Left lung (tissue), 10 donors: ENCODE measurements around the gene SET. TPM values are rescaled to one million over a fixed set of nuclear protein-coding genes. Genes with fewer than 3 reads are reported as not detected.
A peak's percentile ranks its signal among the peaks of the same experiment; 100 is the strongest.

ENCODE experiments used
- ATAC-seq: fragments of 200-7000 bp; cut with Tn5 transposase; one replicate; pipeline ENCODE4 v1.9.1; 2020; ENCODE audit warnings: moderate library complexity
- DNase-seq, 4 donors: peaks; one replicate each; pipeline ENCODE4 v3.0.0-alpha.2; 2013 to 2020
- H3K27ac ChIP-seq, 2 donors: fragments of 200-600 bp; sonication (generic) in 1 of 2; one replicate each; pipeline versions ENCODE4 v1.5.0 to v1.8.0; 2020 to 2021
- H3K27me3 ChIP-seq, 2 donors: fragments of 200-600 bp; sonication (generic) in 1 of 2; one replicate each; pipeline versions ENCODE4 v1.5.0 to v1.8.0; 2020 to 2021
- H3K36me3 ChIP-seq, 2 donors: fragments of 200-600 bp; sonication (generic) in 1 of 2; one replicate each; pipeline versions ENCODE4 v1.5.0 to v1.8.0; 2020 to 2021
- H3K4me1 ChIP-seq, 2 donors: fragments of 200-600 bp; one replicate each; pipeline ENCODE4 v1.8.0; 2021
- H3K4me3 ChIP-seq, 2 donors: fragments of 200-600 bp; sonication (generic) in 1 of 2; one replicate each; pipeline versions ENCODE4 v1.5.0 to v1.8.0; 2020 to 2021; ENCODE audit warnings: mild to moderate bottlenecking in 1 of 2
- H3K9me3 ChIP-seq, 2 donors: fragments of 200-600 bp; sonication (generic) in 1 of 2; one replicate each; pipeline versions ENCODE4 v1.5.0 to v1.8.0; 2020 to 2021
- intact Hi-C, 2 donors: fragments of 100-400 bp; cut with DNase I; formaldehyde crosslinking; loops; one replicate each; pipeline versions ENCODE4 v1.11.2 to v1.14.2; 2022
- polyA plus RNA-seq, 6 donors: library from polyadenylated mRNA; unstranded; fragments of 120-200 nt; gene quantifications; one replicate each; pipeline ENCODE4 v1.2.1, GENCODE V29; 2013; ENCODE audit not compliant: insufficient read length in 6 of 6
- total RNA-seq, 2 donors: library from RNA; stranded (reverse); fragmentation: NEBNext Ultra II Directional; extraction: Animal tissue kit (Norgen Biotek cat#: 25700); gene quantifications; one replicate each; pipeline ENCODE4 v1.2.1, GENCODE V29; 2021
- TF ChIP-seq, protein P1 (sequence below), 2 donors: fragments of 200-600 bp; sonication (generic) in 1 of 2; IDR thresholded peaks; one replicate each; pipeline versions ENCODE4 v1.5.0 to v1.8.0; 2021; ENCODE audit warnings: antibody characterized with exemption in 2 of 2
- donor health status: DM: no; HTN: yes; CAD: no.
- donor health status: DM: no; HTN: no; CAD: no.

Gene SET
- total and polyA plus RNA-seq, 8 donors: 249 to 615 (median 536) TPM

DNA sequence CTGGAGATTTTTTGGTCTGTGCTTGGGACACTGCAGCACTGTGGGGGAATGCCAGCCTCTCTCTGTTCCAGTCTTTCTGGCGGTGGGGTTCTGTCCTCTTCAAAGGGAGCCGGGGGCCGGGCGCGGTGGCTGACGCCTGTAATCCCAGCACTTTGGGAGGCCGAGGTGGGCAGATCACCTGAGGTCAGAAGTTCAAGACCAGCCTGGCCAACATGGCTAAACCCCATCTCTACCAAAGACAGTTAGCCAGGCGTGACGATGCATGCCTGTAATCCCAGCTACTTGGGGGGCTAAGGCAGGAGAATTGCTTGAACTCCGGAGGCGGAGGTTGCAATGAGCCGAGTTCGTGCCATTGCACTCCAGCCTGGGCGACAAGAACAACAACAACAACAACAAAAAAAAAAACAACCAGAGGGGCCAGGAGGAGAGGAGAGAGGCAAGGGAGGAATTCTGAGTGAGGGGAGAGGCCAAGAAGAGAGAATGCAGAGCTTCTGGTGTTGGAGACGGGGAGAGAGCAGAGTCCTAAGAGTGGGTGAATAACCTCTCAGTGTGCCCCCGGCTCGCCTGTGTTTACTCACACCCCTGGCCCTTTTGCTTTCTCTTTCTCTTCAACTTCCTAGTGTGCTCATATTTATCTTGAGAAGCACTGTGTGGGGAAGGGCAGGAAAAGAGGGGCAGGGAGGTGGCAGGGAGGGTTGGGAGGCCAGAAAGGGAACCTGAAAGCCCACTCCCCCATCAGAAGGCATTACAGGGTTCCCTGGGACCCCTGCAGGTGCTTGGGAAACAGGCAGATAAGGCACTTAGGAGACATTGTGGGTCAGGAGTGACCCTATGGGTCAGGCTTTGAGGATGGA is 3.2 kb upstream of the SET start:
- H3K9me3 ChIP-seq: no peaks in the 10 kb centered on the region
- intact Hi-C loops: no loop called here
- peak overlapping the region; percentile 88 to 93 for H3K27ac ChIP-seq

DNA sequence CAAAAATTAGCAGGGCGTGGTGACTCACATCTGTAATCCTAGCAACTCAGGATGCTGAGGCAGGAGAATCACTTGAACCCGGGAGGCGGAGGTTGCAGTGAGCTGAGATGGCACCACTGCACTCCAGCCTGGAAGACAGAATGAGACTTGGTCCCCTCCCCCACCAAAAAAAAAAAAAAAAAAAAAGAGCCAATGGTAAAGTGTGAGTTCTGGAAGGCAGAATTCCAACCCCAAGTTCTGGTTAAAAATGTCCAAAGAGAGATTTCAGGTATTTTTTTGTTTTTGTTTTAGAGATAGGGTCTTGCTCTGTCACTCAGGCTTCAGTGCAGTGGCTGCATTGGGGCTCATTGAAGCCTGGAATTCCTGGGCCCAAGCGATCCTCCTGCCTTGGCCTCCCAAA is 1.6 kb upstream of the SET start:
- no peaks in the 10 kb centered on the region for H3K27me3 ChIP-seq
- DNase-seq (peak in 1 of 4 donors; percentile 7), ATAC-seq (no peak)
- peaks cover 27 to 79% of the 10 kb centered on the region in 2 donors for H3K4me1 ChIP-seq
- H3K27ac ChIP-seq: peak overlapping the region in 1 of 2 donors; percentile 96
- no peaks in the 10 kb centered on the region for H3K9me3 ChIP-seq
- TF ChIP-seq, protein P1, sequence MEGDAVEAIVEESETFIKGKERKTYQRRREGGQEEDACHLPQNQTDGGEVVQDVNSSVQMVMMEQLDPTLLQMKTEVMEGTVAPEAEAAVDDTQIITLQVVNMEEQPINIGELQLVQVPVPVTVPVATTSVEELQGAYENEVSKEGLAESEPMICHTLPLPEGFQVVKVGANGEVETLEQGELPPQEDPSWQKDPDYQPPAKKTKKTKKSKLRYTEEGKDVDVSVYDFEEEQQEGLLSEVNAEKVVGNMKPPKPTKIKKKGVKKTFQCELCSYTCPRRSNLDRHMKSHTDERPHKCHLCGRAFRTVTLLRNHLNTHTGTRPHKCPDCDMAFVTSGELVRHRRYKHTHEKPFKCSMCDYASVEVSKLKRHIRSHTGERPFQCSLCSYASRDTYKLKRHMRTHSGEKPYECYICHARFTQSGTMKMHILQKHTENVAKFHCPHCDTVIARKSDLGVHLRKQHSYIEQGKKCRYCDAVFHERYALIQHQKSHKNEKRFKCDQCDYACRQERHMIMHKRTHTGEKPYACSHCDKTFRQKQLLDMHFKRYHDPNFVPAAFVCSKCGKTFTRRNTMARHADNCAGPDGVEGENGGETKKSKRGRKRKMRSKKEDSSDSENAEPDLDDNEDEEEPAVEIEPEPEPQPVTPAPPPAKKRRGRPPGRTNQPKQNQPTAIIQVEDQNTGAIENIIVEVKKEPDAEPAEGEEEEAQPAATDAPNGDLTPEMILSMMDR (IDR thresholded peaks at IDR 0.05): no peak
- intact Hi-C loops: no loop called here
- H3K36me3 ChIP-seq: peaks cover 2 to 12% of the 10 kb centered on the region in 2 donors
- no peak overlapping the region for H3K4me3 ChIP-seq

More for the DNA sequence above, 3.2 kb upstream of the SET start:
- Histone ChIP-seq H3K4me1 (peaks cover 21 to 70% of the 10 kb centered on the region in 2 donors), H3K4me3 (peak overlapping the region in 1 of 2 donors; percentile 86), H3K27me3 (no peaks in the 10 kb centered on the region), H3K36me3 (no peaks in the 10 kb centered on the region)
- TF ChIP-seq, protein P1 (IDR thresholded peaks at IDR 0.05): no peak
- ATAC-seq (no peak), DNase-seq (peak in 2 of 4 donors; percentile 48 to 54)

DNA sequence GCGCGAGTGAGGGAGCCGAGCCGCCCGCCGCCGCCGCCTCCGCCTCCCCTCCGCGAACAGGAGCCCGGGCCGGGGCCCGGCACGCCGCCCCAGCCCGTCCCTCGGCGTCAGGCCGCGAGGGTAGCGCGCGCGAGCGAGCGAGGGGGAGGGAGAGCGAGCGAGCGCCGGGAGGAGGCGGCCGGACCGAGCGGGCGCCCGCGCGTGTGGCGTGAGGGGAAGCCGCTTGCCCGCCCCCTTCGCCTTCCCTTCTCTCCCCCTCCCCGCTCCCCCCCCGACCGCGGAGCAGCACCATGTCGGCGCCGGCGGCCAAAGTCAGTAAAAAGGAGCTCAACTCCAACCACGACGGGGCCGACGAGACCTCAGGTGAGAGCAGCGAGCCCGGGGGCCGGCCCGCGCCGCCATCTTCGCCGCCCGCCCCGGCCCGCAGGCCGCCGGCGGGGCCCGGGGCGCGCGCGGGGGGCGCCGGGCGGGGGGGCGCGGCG is 312 bp downstream of the SET start:
- Histone ChIP-seq H3K36me3 (peaks cover 8 to 31% of the 10 kb centered on the region in 2 donors), H3K27ac (peak overlapping the region; percentile 91 to 96), H3K9me3 (no peaks in the 10 kb centered on the region), H3K4me3 (peak overlapping the region; percentile 55 to 90), H3K27me3 (no peaks in the 10 kb centered on the region), H3K4me1 (peaks cover 25 to 64% of the 10 kb centered on the region in 2 donors)
- ATAC-seq (peak; percentile 0), DNase-seq (peak in 1 of 4 donors; percentile 60)
- intact Hi-C loops: no loop called here
- TF ChIP-seq, protein P1 (IDR thresholded peaks at IDR 0.05): no peak

DNA sequence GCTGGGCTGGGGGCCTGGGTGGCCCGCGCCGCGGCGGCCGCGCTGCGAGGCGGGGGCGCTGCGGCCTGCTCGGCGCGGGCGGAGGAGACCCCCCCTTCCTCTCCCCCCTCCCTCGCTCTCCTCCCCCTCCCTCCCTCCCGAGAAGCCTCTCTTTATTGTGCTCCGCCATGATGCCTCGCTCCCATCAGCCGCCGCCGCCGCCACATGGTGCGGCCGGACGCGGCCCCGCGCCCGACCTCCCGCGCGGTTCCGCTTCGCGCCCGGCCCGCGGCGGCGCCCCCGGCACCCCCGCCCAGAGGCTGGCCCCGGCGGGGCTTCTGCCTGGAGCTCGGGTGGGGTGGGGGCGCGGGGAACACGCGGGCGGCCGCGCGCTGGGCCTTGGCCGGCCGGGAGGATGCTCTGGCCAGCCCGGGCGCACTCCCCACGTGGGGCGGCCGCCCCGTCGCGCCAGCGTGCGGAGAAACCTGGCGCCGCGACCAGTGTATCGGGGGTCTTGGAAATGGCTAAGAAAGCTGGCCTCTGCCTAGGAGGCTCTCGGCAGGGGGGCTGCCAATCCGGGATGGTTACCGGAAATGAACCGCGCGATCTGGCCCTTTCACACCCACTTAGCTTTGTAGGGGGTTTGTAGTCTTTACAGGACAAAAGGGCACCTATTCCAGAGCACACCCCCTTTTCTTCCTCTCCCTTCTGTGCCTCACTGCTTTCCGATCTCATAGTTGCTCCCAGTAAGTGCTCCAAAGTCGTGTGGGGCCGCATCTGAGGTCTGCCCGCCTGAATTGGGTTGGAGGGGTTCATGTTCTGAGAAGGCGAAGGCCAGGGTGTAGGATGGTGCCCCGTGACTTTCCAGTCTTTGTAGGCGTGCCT is 1.0 kb downstream of the SET start:
- peaks cover 8 to 37% of the 10 kb centered on the region in 2 donors for H3K36me3 ChIP-seq
- no peaks in the 10 kb centered on the region for H3K9me3 ChIP-seq
- TF ChIP-seq, protein P1 (IDR thresholded peaks at IDR 0.05): no peak
- no peaks in the 10 kb centered on the region for H3K27me3 ChIP-seq
- DNase-seq (peak in 3 of 4 donors; percentile 26 to 83 (median 68)), ATAC-seq (no peak)
- intact Hi-C loops: no loop called here
- H3K4me3 ChIP-seq: peak overlapping the region; percentile 68 to 90
- peaks cover 20 to 57% of the 10 kb centered on the region in 2 donors for H3K4me1 ChIP-seq
- H3K27ac ChIP-seq: peak overlapping the region; percentile 37 to 48
